ENCODE results near the gene RPL10. TPM values are rescaled to one million over a fixed set of nuclear protein-coding genes. Genes with fewer than 3 reads are reported as not detected.
A peak's percentile ranks its signal among the peaks of the same experiment; 100 is the strongest.

RPL10 gene
- total RNA-seq, 1 experiment from 2014 or later, result 2,466 TPM

GRCh38 chrX:154409222-154409871 is 11.2 kb downstream of the RPL10 start, which contains the start of gene DNASE1L1:
TSS of gene DNASE1L1 (minus strand) at chrX:154409254. CDS start at chrX:154405568, 3,686 bp downstream.
- ATAC-seq (peak; percentile 92), DNase-seq (ENCODE audit: low read depth, low spot score) (no peak)
- peaks cover 27% of the 10 kb centered on the region for H3K4me1 ChIP-seq (ENCODE audit: control insufficient read depth, insufficient read depth, low read length)
- in situ Hi-C loops (cut with HindIII; ENCODE audit: low pct_unique_long_range_greater_than_20kb, low sequenced_read_pairs) (no loop called here), intact Hi-C loops (cut with micrococcal nuclease; ENCODE audit: unreplicated experiment) (no loop called here)
- no peaks in the 10 kb centered on the region for H3K27me3 ChIP-seq (ENCODE audit: control insufficient read depth, insufficient read depth, low read length)
- ChIA-PET CTCF (interaction anchor here (0.6 kb wide), 1 partner anchor 81 kb away, joined by 3 read pairs; the partner anchor contains the start of gene SLC10A3), POLR2A (interaction anchor here (0.6 kb wide), 1 partner anchor 355 kb away, joined by 3 read pairs; no protein-coding TSS in a partner anchor)
- H3K4me3 ChIP-seq (ENCODE audit: low read depth in 2 of 2, low read length in 2 of 2), result peak within 1 kb of the TSS; percentile 49 to 88
- TF ChIP-seq POLR2AphosphoS5 (IDR thresholded peaks at IDR 0.05; ENCODE audit: low read depth, low read length) (peak; percentile 33; the same call in 1 of the 2 replicates), REST (IDR thresholded peaks at IDR 0.05; ENCODE audit: insufficient read depth in 1 of 2, low read depth in 2 of 2, low read length in 1 of 2) (no peak)
- H3K9me3 ChIP-seq (ENCODE audit: control insufficient read depth, insufficient read depth, low read depth, low read length), result no peaks in the 10 kb centered on the region
- no TSS peak for BruUV-seq (replicated peaks)
- no peaks in the 10 kb centered on the region for H3K36me3 ChIP-seq (ENCODE audit: control insufficient read depth, insufficient read depth, low read length)
- H3K27ac ChIP-seq (ENCODE audit: low read length), result peak within 1 kb of the TSS; percentile 93

GRCh38 chrX:154411981-154412340 is 13.8 kb downstream of the RPL10 start:
- ChIA-PET CTCF (interaction anchor here (1.0 kb wide), 1 partner anchor 48 kb away, joined by 4 read pairs; no protein-coding TSS in a partner anchor), POLR2A (no interaction called here)
- Histone ChIP-seq H3K27me3 (ENCODE audit: control insufficient read depth, insufficient read depth, low read length) (no peaks in the 10 kb centered on the region), H3K27ac (ENCODE audit: low read length) (peak overlapping the region; percentile 95), H3K36me3 (ENCODE audit: control insufficient read depth, insufficient read depth, low read length) (no peaks in the 10 kb centered on the region), H3K9me3 (ENCODE audit: control insufficient read depth, insufficient read depth, low read depth, low read length) (no peaks in the 10 kb centered on the region), H3K4me3 (ENCODE audit: low read depth in 2 of 2, low read length in 2 of 2) (peak overlapping the region; percentile 79 to 80), H3K4me1 (ENCODE audit: control insufficient read depth, insufficient read depth, low read length) (peaks cover 27% of the 10 kb centered on the region)
- in situ Hi-C loops (cut with HindIII; ENCODE audit: low pct_unique_long_range_greater_than_20kb, low sequenced_read_pairs), result no loop called here
- DNase-seq (ENCODE audit: low read depth, low spot score) (no peak), ATAC-seq (peak; percentile 72)
- no peak for TF ChIP-seq CTCF (IDR thresholded peaks at IDR 0.05)
- no peak for TF ChIP-seq TCF7L2 (IDR thresholded peaks at IDR 0.05; ENCODE audit: low read depth, low read length)
- no peak for TF ChIP-seq REST (IDR thresholded peaks at IDR 0.05; ENCODE audit: insufficient read depth in 1 of 2, low read depth in 2 of 2, low read length in 1 of 2)
- peak; percentile 43; the same call in 1 of the 2 replicates for TF ChIP-seq POLR2AphosphoS5 (IDR thresholded peaks at IDR 0.05; ENCODE audit: low read depth, low read length)
- no peak for TF ChIP-seq SIN3A (IDR thresholded peaks at IDR 0.05; ENCODE audit: borderline replicate concordance, insufficient read depth, low read depth, low read length)
- BruUV-seq (replicated peaks), result no TSS peak
- intact Hi-C loops (cut with micrococcal nuclease; ENCODE audit: unreplicated experiment), result no loop called here
